BJ (cell line): ENCODE data around the gene LRCOL1. TPM values are rescaled to one million over a fixed set of nuclear protein-coding genes. Genes with fewer than 3 reads are reported as not detected.

Experiments
- CTCF ChIA-PET: fragments of 350-600 bp; formaldehyde crosslinking; extraction: SDS; loops from one replicate; lab custom pipeline; 2021; ENCODE audit warnings: antibody characterized with exemption, inconsistent platforms; lab: Yijun Ruan, JAX
- POLR2A ChIA-PET: fragments of 300-600 bp; sonication (Branson Sonifier 250); formaldehyde crosslinking; extraction: SDS; loops from one replicate; lab custom pipeline; 2021; ENCODE audit warnings: antibody characterized with exemption; lab: Charles Lee
- DNase-seq: peaks from one replicate; pipeline ENCODE4 v3.0.0-alpha.2; 2011; ENCODE audit warnings: low read depth
- H3K27me3 ChIP-seq: 2 replicates; pipeline ENCODE4 v1.6.0; 2011; ENCODE audit warnings: low read length; ENCODE audit not compliant: control insufficient read depth, insufficient read depth
- H3K36me3 ChIP-seq: 2 replicates; pipeline ENCODE4 v1.5.1; 2011; ENCODE audit warnings: low read length; ENCODE audit not compliant: control insufficient read depth, insufficient read depth
- H3K4me3 ChIP-seq: 2 replicates; pipeline ENCODE4 v1.5.1; 2011; ENCODE audit warnings: low read depth, mild to moderate bottlenecking, control low read depth, low read length
- CTCF ChIP-seq: IDR thresholded peaks from 2 replicates; pipeline ENCODE4 v1.5.1; 2011; ENCODE audit warnings: low read depth, mild to moderate bottlenecking, control low read depth, inconsistent platforms, low read length, moderate library complexity; ENCODE audit not compliant: insufficient read depth
- polyA plus RNA-seq: library from polyadenylated mRNA; depleted of rRNA; stranded (reverse); fragments of >200 nt; gene quantifications from 2 replicates; pipeline ENCODE4 v1.2.3, GENCODE V29; 2011; rRNA removed
- small RNA-seq: library from RNA; depleted of rRNA; stranded (forward); fragments of <200 nt; gene quantifications from one replicate; pipeline ENCODE3, GENCODE V24; 2012; ENCODE audit warnings: low replicate concordance, low read depth; ENCODE audit not compliant: insufficient read length

The LRCOL1 gene
- polyA plus RNA-seq, 1 experiment = 0.15 TPM

- ChIA-PET CTCF (interaction anchor here (1.0 kb wide), 1 partner anchor 142 kb away, joined by 5 read pairs; no protein-coding TSS in a partner anchor), POLR2A (no interaction called here)
- H3K36me3 ChIP-seq = 0 out of 2 replicates have a peak, but pooled peaks cover 1% of the 10 kb centered on the region
- no peaks in the 10 kb centered on the region for H3K27me3 ChIP-seq
- no peak overlapping the region for H3K4me3 ChIP-seq
- TF ChIP-seq CTCF = no peak
- DNase-seq = no peak
Measured at GRCh38 chr12:132556801-132557200, 53.6 kb downstream of the LRCOL1 start.

GRCh38 chr12:132556216-132556615 is 54.2 kb downstream of the LRCOL1 start:
- no peak for DNase-seq
- no peaks in the 10 kb centered on the region for H3K27me3 ChIP-seq
- CTCF ChIA-PET = no interaction called here
- no peak overlapping the region for H3K4me3 ChIP-seq
- POLR2A ChIA-PET = no interaction called here
- no peak for TF ChIP-seq CTCF
- 0 out of 2 replicates have a peak, but pooled peaks cover 1% of the 10 kb centered on the region for H3K36me3 ChIP-seq

GRCh38 chr12:132555686-132556085 is 54.7 kb downstream of the LRCOL1 start:
- CTCF ChIA-PET = interaction anchor here (1.6 kb wide), 1 partner anchor 140 kb away, joined by 5 read pairs; no protein-coding TSS in a partner anchor
- Histone ChIP-seq H3K27me3 (no peaks in the 10 kb centered on the region), H3K36me3 (0 out of 2 replicates have a peak, but pooled peaks cover 1% of the 10 kb centered on the region), H3K4me3 (no peak overlapping the region)
- POLR2A ChIA-PET = no interaction called here
- no peak for DNase-seq
- no peak for TF ChIP-seq CTCF

- CTCF ChIA-PET = interaction anchor here (0.6 to 1.6 kb wide), 3 partner anchors 13 to 140 kb away, joined by 3 to 5 read pairs (median 3); no protein-coding TSS in a partner anchor
- peak; percentile 28 for TF ChIP-seq CTCF
- Histone ChIP-seq H3K4me3 (no peak overlapping the region), H3K27me3 (no peaks in the 10 kb centered on the region), H3K36me3 (0 out of 2 replicates have a peak, but pooled peaks cover 1% of the 10 kb centered on the region)
- DNase-seq = no peak
- POLR2A ChIA-PET = no interaction called here
Measured at GRCh38 chr12:132554845-132555630, 55.3 kb downstream of the LRCOL1 start.

Small RNA genes lying within 50 kb of the gene (small RNA-seq; reads per million reads assigned to genes)
- gene MIR6763 = not detected

Other genes with a start within 250 kb of the LRCOL1 start
- gene FBRSL1, start 120.4 kb downstream of the LRCOL1 start, polyA plus RNA-seq = 1.0 and 1.4 TPM in 2 replicates
- not detected in 2 replicates for gene P2RX2, start 8.2 kb upstream of the LRCOL1 start, polyA plus RNA-seq
- gene POLE, start 76.8 kb upstream of the LRCOL1 start, polyA plus RNA-seq = 9.8 and 17.7 TPM in 2 replicates
- gene PXMP2, start 77.0 kb upstream of the LRCOL1 start, polyA plus RNA-seq = 19.4 and 22.3 TPM in 2 replicates
- gene PGAM5, start 100.3 kb upstream of the LRCOL1 start, polyA plus RNA-seq = 12.4 and 17.7 TPM in 2 replicates
- gene ANKLE2, start 151.2 kb upstream of the LRCOL1 start, polyA plus RNA-seq = 78.8 and 119 TPM in 2 replicates
- 23.6 and 26.0 TPM in 2 replicates for gene GOLGA3, start 218.3 kb upstream of the LRCOL1 start, polyA plus RNA-seq